Mammary epithelial cell (primary cell): ENCODE results near the gene ABL1.

Experiments
- CTCF ChIP-seq, 2 donors: IDR thresholded peaks in 1 of 2; conservative IDR thresholded peaks in 1 of 2; 2 replicates each; pipeline ENCODE4 v1.5.1; 2011 to 2012; ENCODE audit warnings: inconsistent platforms in 2 of 2, low read length in 2 of 2, mild to moderate bottlenecking in 2 of 2, control low read depth in 1 of 2, low read depth in 1 of 2; ENCODE audit not compliant: insufficient read depth in 1 of 2; ENCODE audit errors: extremely low read depth in 1 of 2
- EZH2 ChIP-seq: IDR thresholded peaks from 2 replicates; pipeline ENCODE4 v1.6.1; 2012; ENCODE audit warnings: low read length, inconsistent platforms, borderline replicate concordance

- TF ChIP-seq CTCF (conservative IDR thresholded peaks at IDR 0.05 in 1 of 2, IDR thresholded peaks at IDR 0.05 in 1 of 2; ENCODE audit: extremely low read depth in 1 of 2, insufficient read depth in 1 of 2, low read depth in 1 of 2, low read length in 2 of 2), result no peak
- no peak for TF ChIP-seq EZH2
Measured at GRCh38 chr9:130869250-130869649, 34.2 kb downstream of the ABL1 start.
